HepG2 (cell line): ENCODE results near the gene MRPL14. TPM values are rescaled to one million over a fixed set of nuclear protein-coding genes. Genes with fewer than 3 reads are reported as not detected.
A peak's percentile ranks its signal among the peaks of the same experiment; 100 is the strongest.

Experiments used
- FOSL1 ChIP-seq: sonication (generic); formaldehyde crosslinking; IDR thresholded peaks from 2 replicates; pipeline ENCODE4 v1.9.0; 2021; ENCODE audit warnings: missing genetic modification reagents, borderline replicate concordance
- HNF4A ChIP-seq: sonication (generic); formaldehyde crosslinking; IDR thresholded peaks from 2 replicates; pipeline ENCODE4 v1.4.0; 2020; ENCODE audit warnings: missing genetic modification reagents
- HOXA5 ChIP-seq: sonication (generic); formaldehyde crosslinking; IDR thresholded peaks from 2 replicates; pipeline ENCODE4 v1.4.0; 2020; ENCODE audit warnings: missing genetic modification reagents
- MBNL3 ChIP-seq: fragments of 250-450 bp; sonication (Bioruptor Pico); conservative IDR thresholded peaks from 2 replicates; pipeline ENCODE4 v1.8.0; 2022; ENCODE audit warnings: mild to moderate bottlenecking, inconsistent platforms
- NCOR1 ChIP-seq: fragments of 200-600 bp; sonication (generic); IDR thresholded peaks from 2 replicates; pipeline ENCODE4 v1.7.0; 2017; ENCODE audit warnings: antibody characterized with exemption, low read length, borderline replicate concordance
- PRDM4 ChIP-seq: sonication (generic); formaldehyde crosslinking; IDR thresholded peaks from 2 replicates; pipeline ENCODE4 v1.9.0; 2021; ENCODE audit warnings: missing genetic modification reagents, borderline replicate concordance
- TIGD3 ChIP-seq: sonication (generic); formaldehyde crosslinking; IDR thresholded peaks from 2 replicates; pipeline ENCODE4 v1.5.1; 2020; ENCODE audit warnings: mild to moderate bottlenecking, missing genetic modification reagents, borderline replicate concordance
- ZNF276 ChIP-seq: sonication (generic); formaldehyde crosslinking; IDR thresholded peaks from 2 replicates; pipeline ENCODE4 v1.4.0; 2020; ENCODE audit warnings: mild to moderate bottlenecking, low read depth, missing genetic modification reagents
- ZNF460 ChIP-seq: sonication (generic); formaldehyde crosslinking; IDR thresholded peaks from 2 replicates; pipeline ENCODE4 v1.5.1; 2020; ENCODE audit warnings: missing genetic modification reagents, mild to moderate bottlenecking, borderline replicate concordance
- ZNF644 ChIP-seq: IDR thresholded peaks from 2 replicates; pipeline ENCODE4 v1.6.1; 2016; ENCODE audit warnings: low read depth
- ZNF737 ChIP-seq: sonication (generic); formaldehyde crosslinking; IDR thresholded peaks from 2 replicates; pipeline ENCODE4 v1.5.0; 2020; ENCODE audit warnings: missing genetic modification reagents, mild to moderate bottlenecking, borderline replicate concordance
- ZNF773 ChIP-seq: sonication (generic); formaldehyde crosslinking; IDR thresholded peaks from 2 replicates; pipeline ENCODE4 v1.4.0; 2020; ENCODE audit warnings: missing genetic modification reagents, borderline replicate concordance
- ZNF841 ChIP-seq: sonication (generic); formaldehyde crosslinking; IDR thresholded peaks from 2 replicates; pipeline ENCODE4 v1.8.1; 2023; ENCODE audit warnings: missing genetic modification reagents, borderline replicate concordance
- polyA plus RNA-seq, 8 experiments: library from polyadenylated mRNA; depleted of rRNA in 3 of 8; stranded (reverse) in 7 of 8; unstranded in 1 of 8; fragments of >200 nt; fragmentation: Illumina TruSeq in 4 of 8; extraction: Trizol in 4 of 8; gene quantifications; 2 replicates each; pipeline versions ENCODE4 v1.2.1 to v1.2.3, GENCODE V29; 2011 to 2016; ENCODE audit warnings: low read depth in 4 of 8, missing spikeins in 1 of 8, mixed read lengths in 1 of 8; ENCODE audit not compliant: insufficient read depth in 1 of 8
- total RNA-seq, 5 experiments: library from RNA; depleted of rRNA; stranded (reverse); fragments of >200 nt; fragmentation: Illumina TruSeq; extraction: Trizol; gene quantifications; 2 replicates each; pipeline ENCODE4 v1.2.3, GENCODE V29; 2016; ENCODE audit warnings: low read depth in 1 of 5
- TF ChIP-seq, protein P1 (sequence below): sonication (generic); formaldehyde crosslinking; IDR thresholded peaks from 2 replicates; pipeline ENCODE4 v1.5.1; 2020; ENCODE audit warnings: mild to moderate bottlenecking, missing genetic modification reagents, moderate library complexity
- TF ChIP-seq, protein P2 (sequence below): sonication (generic); formaldehyde crosslinking; IDR thresholded peaks from 2 replicates; pipeline ENCODE4 v1.8.1; 2023; ENCODE audit warnings: mild to moderate bottlenecking, missing genetic modification reagents
- TF ChIP-seq, protein P3 (sequence below): sonication (generic); formaldehyde crosslinking; IDR thresholded peaks from 2 replicates; pipeline ENCODE4 v1.5.0; 2020; ENCODE audit warnings: missing genetic modification reagents

Gene MRPL14
- total and polyA plus RNA-seq, 2 of the 13 experiments (the other 11 are each of a cell fraction or from before 2014, with no cell fraction given) = 157 to 178 TPM

- TF ChIP-seq ZNF276 (CRISPR knock-in tag) = no peak
- TF ChIP-seq, protein P1, sequence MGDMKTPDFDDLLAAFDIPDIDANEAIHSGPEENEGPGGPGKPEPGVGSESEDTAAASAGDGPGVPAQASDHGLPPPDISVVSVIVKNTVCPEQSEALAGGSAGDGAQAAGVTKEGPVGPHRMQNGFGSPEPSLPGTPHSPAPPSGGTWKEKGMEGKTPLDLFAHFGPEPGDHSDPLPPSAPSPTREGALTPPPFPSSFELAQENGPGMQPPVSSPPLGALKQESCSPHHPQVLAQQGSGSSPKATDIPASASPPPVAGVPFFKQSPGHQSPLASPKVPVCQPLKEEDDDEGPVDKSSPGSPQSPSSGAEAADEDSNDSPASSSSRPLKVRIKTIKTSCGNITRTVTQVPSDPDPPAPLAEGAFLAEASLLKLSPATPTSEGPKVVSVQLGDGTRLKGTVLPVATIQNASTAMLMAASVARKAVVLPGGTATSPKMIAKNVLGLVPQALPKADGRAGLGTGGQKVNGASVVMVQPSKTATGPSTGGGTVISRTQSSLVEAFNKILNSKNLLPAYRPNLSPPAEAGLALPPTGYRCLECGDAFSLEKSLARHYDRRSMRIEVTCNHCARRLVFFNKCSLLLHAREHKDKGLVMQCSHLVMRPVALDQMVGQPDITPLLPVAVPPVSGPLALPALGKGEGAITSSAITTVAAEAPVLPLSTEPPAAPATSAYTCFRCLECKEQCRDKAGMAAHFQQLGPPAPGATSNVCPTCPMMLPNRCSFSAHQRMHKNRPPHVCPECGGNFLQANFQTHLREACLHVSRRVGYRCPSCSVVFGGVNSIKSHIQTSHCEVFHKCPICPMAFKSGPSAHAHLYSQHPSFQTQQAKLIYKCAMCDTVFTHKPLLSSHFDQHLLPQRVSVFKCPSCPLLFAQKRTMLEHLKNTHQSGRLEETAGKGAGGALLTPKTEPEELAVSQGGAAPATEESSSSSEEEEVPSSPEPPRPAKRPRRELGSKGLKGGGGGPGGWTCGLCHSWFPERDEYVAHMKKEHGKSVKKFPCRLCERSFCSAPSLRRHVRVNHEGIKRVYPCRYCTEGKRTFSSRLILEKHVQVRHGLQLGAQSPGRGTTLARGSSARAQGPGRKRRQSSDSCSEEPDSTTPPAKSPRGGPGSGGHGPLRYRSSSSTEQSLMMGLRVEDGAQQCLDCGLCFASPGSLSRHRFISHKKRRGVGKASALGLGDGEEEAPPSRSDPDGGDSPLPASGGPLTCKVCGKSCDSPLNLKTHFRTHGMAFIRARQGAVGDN (CRISPR knock-in tag) = peak; percentile 51
- TF ChIP-seq FOSL1 (CRISPR knock-in tag) = no peak
- TF ChIP-seq NCOR1 = no peak
- TF ChIP-seq HOXA5 (CRISPR knock-in tag) = peak; percentile 66; the same call in 1 of the 2 replicates
- TF ChIP-seq PRDM4 (CRISPR knock-in tag) = no peak
- no peak for TF ChIP-seq ZNF460 (CRISPR knock-in tag)
- TF ChIP-seq ZNF841 = no peak
- TF ChIP-seq MBNL3 (CRISPR knock-in tag) = no peak
- TF ChIP-seq, protein P2, sequence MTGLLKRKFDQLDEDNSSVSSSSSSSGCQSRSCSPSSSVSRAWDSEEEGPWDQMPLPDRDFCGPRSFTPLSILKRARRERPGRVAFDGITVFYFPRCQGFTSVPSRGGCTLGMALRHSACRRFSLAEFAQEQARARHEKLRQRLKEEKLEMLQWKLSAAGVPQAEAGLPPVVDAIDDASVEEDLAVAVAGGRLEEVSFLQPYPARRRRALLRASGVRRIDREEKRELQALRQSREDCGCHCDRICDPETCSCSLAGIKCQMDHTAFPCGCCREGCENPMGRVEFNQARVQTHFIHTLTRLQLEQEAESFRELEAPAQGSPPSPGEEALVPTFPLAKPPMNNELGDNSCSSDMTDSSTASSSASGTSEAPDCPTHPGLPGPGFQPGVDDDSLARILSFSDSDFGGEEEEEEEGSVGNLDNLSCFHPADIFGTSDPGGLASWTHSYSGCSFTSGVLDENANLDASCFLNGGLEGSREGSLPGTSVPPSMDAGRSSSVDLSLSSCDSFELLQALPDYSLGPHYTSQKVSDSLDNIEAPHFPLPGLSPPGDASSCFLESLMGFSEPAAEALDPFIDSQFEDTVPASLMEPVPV = no peak
- no peak for TF ChIP-seq HNF4A
- TF ChIP-seq TIGD3 (CRISPR knock-in tag) = no peak
- TF ChIP-seq, protein P3, sequence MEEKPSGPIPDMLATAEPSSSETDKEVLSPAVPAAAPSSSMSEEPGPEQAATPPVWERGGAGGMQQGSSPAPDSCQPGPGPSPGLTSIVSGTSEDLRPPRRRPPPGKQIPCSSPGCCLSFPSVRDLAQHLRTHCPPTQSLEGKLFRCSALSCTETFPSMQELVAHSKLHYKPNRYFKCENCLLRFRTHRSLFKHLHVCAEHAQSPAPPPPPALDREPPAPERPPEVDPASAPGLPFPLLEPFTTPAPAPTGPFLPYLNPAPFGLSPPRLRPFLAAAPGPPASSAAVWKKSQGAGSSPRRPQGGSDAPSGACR = no peak
- TF ChIP-seq ZNF737 (CRISPR knock-in tag) = no peak
- TF ChIP-seq ZNF644 = no peak
- no peak for TF ChIP-seq ZNF773 (CRISPR knock-in tag)
Measured at GRCh38 chr6:44172731-44173500, 45.7 kb upstream of the MRPL14 start (continued).
